Testis (tissue), 2 donors: ENCODE measurements around the gene ZNF689.

ENCODE experiments used
- POLR2A ChIP-seq: fragments of 450-650 bp; IDR thresholded peaks from one replicate; pipeline ENCODE4 v1.6.1; 2017; ENCODE audit warnings: antibody characterized with exemption, mild to moderate bottlenecking, moderate library complexity
- TF ChIP-seq, protein P1 (sequence below), 3 experiments: fragments of 450-650 bp in 2 of 3; fragments of 200-600 bp in 1 of 3; sonication (generic) in 1 of 3; IDR thresholded peaks; one replicate each; pipeline ENCODE4 v1.5.1; 2016 to 2019; ENCODE audit warnings: antibody characterized with exemption in 3 of 3, mild to moderate bottlenecking in 2 of 3, moderate library complexity in 1 of 3

DNA sequence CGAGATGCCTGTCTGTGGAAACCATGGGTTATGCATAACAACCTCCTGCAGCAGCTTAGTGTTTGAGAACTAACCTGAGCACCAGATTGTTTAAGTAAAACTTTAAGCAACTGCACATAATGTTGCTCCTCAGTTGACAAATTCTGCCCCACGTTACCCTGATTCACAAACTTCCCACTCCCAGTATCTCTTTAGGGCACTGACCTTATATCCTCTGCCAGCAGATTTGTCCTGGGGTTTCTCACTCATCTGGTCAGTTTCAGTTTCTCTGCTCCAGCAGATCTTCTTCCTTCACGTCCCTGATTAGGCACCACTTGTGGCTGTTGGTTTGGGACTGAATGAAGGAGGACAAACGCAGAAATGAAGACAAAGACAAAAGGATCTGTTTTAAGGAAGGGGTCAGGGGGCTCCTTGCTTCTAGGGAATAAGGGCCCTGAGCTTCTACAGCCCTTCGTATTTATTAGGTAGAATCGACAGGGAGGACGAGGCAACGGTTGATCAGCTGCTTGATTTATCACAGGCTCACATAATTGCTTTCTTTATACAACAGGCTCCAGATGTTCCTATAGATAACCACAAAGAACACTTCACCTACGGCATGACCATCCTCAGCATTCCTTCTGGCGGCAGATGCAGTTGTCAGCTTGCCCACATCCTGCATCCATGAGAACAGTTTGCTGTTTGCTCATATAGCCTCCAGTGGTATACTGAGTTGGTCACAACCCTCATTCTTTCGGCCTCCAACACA is 13.5 kb upstream of the ZNF689 start:
- TF ChIP-seq, protein P1, sequence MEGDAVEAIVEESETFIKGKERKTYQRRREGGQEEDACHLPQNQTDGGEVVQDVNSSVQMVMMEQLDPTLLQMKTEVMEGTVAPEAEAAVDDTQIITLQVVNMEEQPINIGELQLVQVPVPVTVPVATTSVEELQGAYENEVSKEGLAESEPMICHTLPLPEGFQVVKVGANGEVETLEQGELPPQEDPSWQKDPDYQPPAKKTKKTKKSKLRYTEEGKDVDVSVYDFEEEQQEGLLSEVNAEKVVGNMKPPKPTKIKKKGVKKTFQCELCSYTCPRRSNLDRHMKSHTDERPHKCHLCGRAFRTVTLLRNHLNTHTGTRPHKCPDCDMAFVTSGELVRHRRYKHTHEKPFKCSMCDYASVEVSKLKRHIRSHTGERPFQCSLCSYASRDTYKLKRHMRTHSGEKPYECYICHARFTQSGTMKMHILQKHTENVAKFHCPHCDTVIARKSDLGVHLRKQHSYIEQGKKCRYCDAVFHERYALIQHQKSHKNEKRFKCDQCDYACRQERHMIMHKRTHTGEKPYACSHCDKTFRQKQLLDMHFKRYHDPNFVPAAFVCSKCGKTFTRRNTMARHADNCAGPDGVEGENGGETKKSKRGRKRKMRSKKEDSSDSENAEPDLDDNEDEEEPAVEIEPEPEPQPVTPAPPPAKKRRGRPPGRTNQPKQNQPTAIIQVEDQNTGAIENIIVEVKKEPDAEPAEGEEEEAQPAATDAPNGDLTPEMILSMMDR (IDR thresholded peaks at IDR 0.05), result no peak
- TF ChIP-seq POLR2A, result no peak
